Adrenal gland (tissue), 5 donors: ENCODE data around the gene TUT4.

ENCODE experiments used
- POLR2A ChIP-seq, 2 donors: fragments of 450-650 bp; IDR thresholded peaks; one replicate each; pipeline ENCODE4 v1.6.1; 2017; ENCODE audit warnings: antibody characterized with exemption in 2 of 2, mild to moderate bottlenecking in 2 of 2, moderate library complexity in 1 of 2
- TF ChIP-seq, protein P1 (sequence below), 6 experiments: fragments of 450-650 bp in 4 of 6; fragments of 200-600 bp in 2 of 6; sonication (generic) in 1 of 6; IDR thresholded peaks; 1 replicate in 5 of 6; 2 replicates in 1 of 6; pipeline versions ENCODE4 v1.5.1 to v1.8.0; 2016 to 2021; ENCODE audit warnings: antibody characterized with exemption in 6 of 6, mild to moderate bottlenecking in 2 of 6, moderate library complexity in 1 of 6
- donor health status: DM: no; HTN: no; CAD: no.

DNA sequence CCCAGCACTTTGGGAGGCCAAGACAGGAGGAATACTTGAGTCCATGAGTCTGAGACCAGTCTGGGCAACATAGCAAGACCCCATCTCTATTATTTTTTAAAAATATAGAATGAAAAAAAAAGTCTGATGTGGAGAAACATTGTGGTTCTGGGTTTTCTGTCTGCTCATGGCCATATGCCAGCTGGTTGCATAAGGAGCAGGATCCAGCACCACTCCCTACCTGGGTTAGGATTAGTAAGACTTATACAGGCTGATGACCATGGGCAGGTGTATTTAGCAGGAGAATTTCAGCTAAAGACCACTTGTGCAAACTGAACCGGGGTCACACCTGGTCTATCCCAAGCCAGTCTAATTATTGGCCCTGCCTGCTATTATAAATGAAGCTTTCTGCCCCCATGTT lies 32.6 kb upstream of the TUT4 start:
- TF ChIP-seq, protein P1, sequence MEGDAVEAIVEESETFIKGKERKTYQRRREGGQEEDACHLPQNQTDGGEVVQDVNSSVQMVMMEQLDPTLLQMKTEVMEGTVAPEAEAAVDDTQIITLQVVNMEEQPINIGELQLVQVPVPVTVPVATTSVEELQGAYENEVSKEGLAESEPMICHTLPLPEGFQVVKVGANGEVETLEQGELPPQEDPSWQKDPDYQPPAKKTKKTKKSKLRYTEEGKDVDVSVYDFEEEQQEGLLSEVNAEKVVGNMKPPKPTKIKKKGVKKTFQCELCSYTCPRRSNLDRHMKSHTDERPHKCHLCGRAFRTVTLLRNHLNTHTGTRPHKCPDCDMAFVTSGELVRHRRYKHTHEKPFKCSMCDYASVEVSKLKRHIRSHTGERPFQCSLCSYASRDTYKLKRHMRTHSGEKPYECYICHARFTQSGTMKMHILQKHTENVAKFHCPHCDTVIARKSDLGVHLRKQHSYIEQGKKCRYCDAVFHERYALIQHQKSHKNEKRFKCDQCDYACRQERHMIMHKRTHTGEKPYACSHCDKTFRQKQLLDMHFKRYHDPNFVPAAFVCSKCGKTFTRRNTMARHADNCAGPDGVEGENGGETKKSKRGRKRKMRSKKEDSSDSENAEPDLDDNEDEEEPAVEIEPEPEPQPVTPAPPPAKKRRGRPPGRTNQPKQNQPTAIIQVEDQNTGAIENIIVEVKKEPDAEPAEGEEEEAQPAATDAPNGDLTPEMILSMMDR (IDR thresholded peaks at IDR 0.05), result no peak
- no peak for TF ChIP-seq POLR2A (IDR thresholded peaks at IDR 0.05)
